IMR-90 (cell line): ENCODE results near the gene ZNF738. TPM values are rescaled to one million over a fixed set of nuclear protein-coding genes. Genes with fewer than 3 reads are reported as not detected.

Source experiments
- ATAC-seq: fragments of 200-7000 bp; cut with Tn5 transposase; 2 replicates; pipeline ENCODE4 v1.9.1; 2020; ENCODE audit warnings: low read depth, mild to moderate bottlenecking, moderate library complexity
- BruUV-seq: library from RNA; stranded (reverse); fragments of 400-500 nt; replicated peaks from 2 replicates; lab custom pipeline; 2021; lab: Mats Ljungman, UMichigan
- CTCF ChIA-PET: fragments of 300-600 bp; formaldehyde crosslinking; extraction: SDS; loops from one replicate; lab custom pipeline; 2021; ENCODE audit warnings: antibody characterized with exemption; lab: Yijun Ruan, JAX
- POLR2A ChIA-PET: fragments of 300-600 bp; sonication (Branson Sonifier 250); formaldehyde crosslinking; loops from one replicate; lab custom pipeline; 2022; ENCODE audit warnings: antibody characterized with exemption; ENCODE audit not compliant: unreplicated experiment; lab: Charles Lee
- DNase-seq: peaks from one replicate; pipeline ENCODE4 v3.0.0; 2013
- H2AFZ ChIP-seq: replicated peaks from 2 replicates; pipeline ENCODE3; 2013; ENCODE audit warnings: low read length, mild to moderate bottlenecking; ENCODE audit not compliant: poor library complexity
- H2AK5ac ChIP-seq: 2 replicates; pipeline ENCODE4 v1.6.1; 2013; ENCODE audit warnings: low read depth, low read length, inconsistent platforms
- H2AK9ac ChIP-seq: replicated peaks from 2 replicates; pipeline ENCODE3; 2013; ENCODE audit warnings: mild to moderate bottlenecking, low read depth, low read length, moderate library complexity; ENCODE audit not compliant: poor library complexity
- H2BK120ac ChIP-seq: 2 replicates; pipeline ENCODE4 v1.6.1; 2013; ENCODE audit warnings: low read depth, low read length, inconsistent platforms
- H2BK15ac ChIP-seq: 3 replicates; pipeline ENCODE4 v1.6.1; 2013; ENCODE audit warnings: low read depth, low read length, inconsistent platforms
- H2BK20ac ChIP-seq: 2 replicates; pipeline ENCODE4 v1.6.1; 2013; ENCODE audit warnings: low read depth, mild to moderate bottlenecking, inconsistent platforms, low read length, moderate library complexity
- H2BK5ac ChIP-seq: 2 replicates; pipeline ENCODE4 v1.6.1; 2013; ENCODE audit warnings: mild to moderate bottlenecking, low read depth, low read length, inconsistent platforms; ENCODE audit not compliant: poor library complexity, severe bottlenecking
- H3K14ac ChIP-seq: replicated peaks from 2 replicates; pipeline ENCODE4 v1.6.1; 2013; ENCODE audit warnings: low read depth, low read length, inconsistent platforms
- H3K18ac ChIP-seq: 2 replicates; pipeline ENCODE4 v1.6.1; 2013; ENCODE audit warnings: low read depth, low read length, control low read depth
- H3K23ac ChIP-seq: 2 replicates; pipeline ENCODE4 v1.6.1; 2013; ENCODE audit warnings: low read depth, low read length, inconsistent platforms
- H3K27ac ChIP-seq: 2 replicates; pipeline ENCODE4 v1.5.1; 2013; ENCODE audit warnings: mild to moderate bottlenecking, control low read depth, low read length; ENCODE audit not compliant: insufficient read depth
- H3K27me3 ChIP-seq: 2 replicates; pipeline ENCODE4 v1.6.1; 2013; ENCODE audit warnings: low read length; ENCODE audit not compliant: control insufficient read depth, insufficient read depth
- H3K36me3 ChIP-seq: 2 replicates; pipeline ENCODE4 v1.6.1; 2013; ENCODE audit warnings: low read length, mixed read lengths; ENCODE audit not compliant: control insufficient read depth, insufficient read depth
- H3K4ac ChIP-seq: 2 replicates; pipeline ENCODE4 v1.6.1; 2013; ENCODE audit warnings: low read depth, low read length, inconsistent platforms
- H3K4me1 ChIP-seq: 2 replicates; pipeline ENCODE4 v1.6.1; 2013; ENCODE audit warnings: low read length, mixed read lengths; ENCODE audit not compliant: control insufficient read depth, insufficient read depth
- H3K4me2 ChIP-seq: 2 replicates; pipeline ENCODE4 v1.6.1; 2013; ENCODE audit warnings: low read depth, mild to moderate bottlenecking, control low read depth, low read length, moderate library complexity
- H3K4me3 ChIP-seq: 2 replicates; pipeline ENCODE4 v1.5.1; 2013; ENCODE audit warnings: low read depth, mild to moderate bottlenecking, control low read depth, low read length, moderate library complexity; ENCODE audit not compliant: insufficient read depth
- H3K56ac ChIP-seq: 2 replicates; pipeline ENCODE4 v1.6.1; 2013; ENCODE audit warnings: low read length, inconsistent platforms; ENCODE audit not compliant: insufficient read depth; ENCODE audit errors: extremely low read depth
- H3K79me1 ChIP-seq, 2 experiments: 2 replicates each; pipeline ENCODE4 v1.6.1; 2013; ENCODE audit warnings: low read length in 2 of 2, inconsistent platforms in 1 of 2, low read depth in 1 of 2
- H3K9ac ChIP-seq: 2 replicates; pipeline ENCODE4 v1.6.1; 2013; ENCODE audit warnings: low read depth, low read length, control low read depth
- H3K9me1 ChIP-seq: 2 replicates; pipeline ENCODE4 v1.6.1; 2013; ENCODE audit warnings: low read length, inconsistent platforms; ENCODE audit not compliant: insufficient read depth
- H3K9me3 ChIP-seq: 2 replicates; pipeline ENCODE4 v1.6.1; 2013; ENCODE audit warnings: low read length; ENCODE audit not compliant: control insufficient read depth, insufficient read depth
- H4K20me1 ChIP-seq: 2 replicates; pipeline ENCODE4 v1.6.1; 2013; ENCODE audit warnings: low read length, inconsistent platforms; ENCODE audit not compliant: insufficient read depth
- H4K5ac ChIP-seq: 2 replicates; pipeline ENCODE4 v1.6.1; 2013; ENCODE audit warnings: mild to moderate bottlenecking, low read depth, low read length, control low read depth
- H4K8ac ChIP-seq, 2 experiments: 2 replicates each; pipeline ENCODE4 v1.6.1; 2013; ENCODE audit warnings: low read depth in 2 of 2, low read length in 2 of 2, control low read depth in 1 of 2, inconsistent platforms in 1 of 2
- H4K91ac ChIP-seq: 2 replicates; pipeline ENCODE4 v1.6.1; 2013; ENCODE audit warnings: low read depth, low read length, inconsistent platforms; ENCODE audit not compliant: insufficient read depth
- BHLHE40 ChIP-seq: fragments of 150-350 bp; IDR thresholded peaks from 2 replicates; pipeline ENCODE4 v1.6.1; 2016; ENCODE audit warnings: mild to moderate bottlenecking, low read depth, low read length
- CEBPB ChIP-seq: IDR thresholded peaks from 2 replicates; pipeline ENCODE4 v1.6.1; 2012; ENCODE audit warnings: low read depth, low read length, improper control_type of control experiment
- CHD1 ChIP-seq: IDR thresholded peaks from 2 replicates; pipeline ENCODE4 v1.6.1; 2012; ENCODE audit warnings: low read depth, low read length, improper control_type of control experiment
- CTCF ChIP-seq: conservative IDR thresholded peaks from 2 replicates; pipeline ENCODE4 v1.5.1; 2012; ENCODE audit warnings: mild to moderate bottlenecking, low read depth, low read length, improper control_type of control experiment
- ELK1 ChIP-seq: fragments of 150-350 bp; IDR thresholded peaks from 2 replicates; pipeline ENCODE4 v1.6.1; 2016; ENCODE audit warnings: low read depth, mild to moderate bottlenecking, low read length, moderate library complexity, borderline replicate concordance
- FOS ChIP-seq: fragments of 150-350 bp; IDR thresholded peaks from 2 replicates; pipeline ENCODE4 v1.6.1; 2016; ENCODE audit warnings: low read depth, low read length
- MAFK ChIP-seq: IDR thresholded peaks from 2 replicates; pipeline ENCODE4 v1.6.1; 2012; ENCODE audit warnings: low read depth, low read length, improper control_type of control experiment
- MXI1 ChIP-seq: IDR thresholded peaks from 2 replicates; pipeline ENCODE4 v1.6.1; 2012; ENCODE audit warnings: low read depth, mild to moderate bottlenecking, low read length, moderate library complexity, borderline replicate concordance
- NFE2L2 ChIP-seq: fragments of 150-350 bp; IDR thresholded peaks from 2 replicates; pipeline ENCODE4 v1.6.1; 2016; ENCODE audit warnings: low read depth, mild to moderate bottlenecking, low read length
- POLR2A ChIP-seq: IDR thresholded peaks from 2 replicates; pipeline ENCODE4 v1.6.1; 2012; ENCODE audit warnings: mild to moderate bottlenecking, low read depth, low read length
- RCOR1 ChIP-seq: IDR thresholded peaks from 2 replicates; pipeline ENCODE4 v1.6.1; 2012; ENCODE audit warnings: mild to moderate bottlenecking, low read length, improper control_type of control experiment; ENCODE audit not compliant: insufficient replicate concordance
- RFX5 ChIP-seq: IDR thresholded peaks from 2 replicates; pipeline ENCODE4 v1.8.0; 2012; ENCODE audit warnings: low read depth, mild to moderate bottlenecking, low read length, moderate library complexity
- SMC3 ChIP-seq: fragments of 150-350 bp; IDR thresholded peaks from 2 replicates; pipeline ENCODE4 v1.6.1; 2016; ENCODE audit warnings: low read depth, mild to moderate bottlenecking, antibody characterized with exemption, low read length, moderate library complexity
- USF2 ChIP-seq: fragments of 150-350 bp; IDR thresholded peaks from 2 replicates; pipeline ENCODE4 v1.6.1; 2017; ENCODE audit warnings: mild to moderate bottlenecking, antibody characterized with exemption, low read length, low read depth
- WGBS, 2 experiments: methylation state at CpG; one replicate each; pipeline versions ENCODE4 v1.1.5 to v1.1.7; 2013; ENCODE audit warnings: missing lambda C conversion rate in 2 of 2; ENCODE audit not compliant: insufficient read length in 1 of 2; ENCODE audit errors: extremely low coverage in 2 of 2; 5-methylcytosine and 5-hydroxymethylcytosine counted together
- dilution Hi-C: fragments of 300-500 bp; cut with HindIII; formaldehyde crosslinking; loops from one replicate; pipeline ENCODE4 v1.14.3; 2018; ENCODE audit warnings: low sequenced_read_pairs; ENCODE audit not compliant: unreplicated experiment
- in situ Hi-C: fragments of 300-500 bp; cut with MboI; formaldehyde crosslinking; loops from 3 replicates; pipeline ENCODE4 v1.14.3; 2019; ENCODE audit warnings: low sequenced_read_pairs, inconsistent platforms, mixed read lengths
- intact Hi-C: fragments of 100-400 bp; cut with micrococcal nuclease; formaldehyde crosslinking; loops from 2 replicates; pipeline ENCODE4 v1.10.0; 2022
- polyA plus RNA-seq, 3 experiments: library from polyadenylated mRNA; depleted of rRNA; stranded (reverse); fragments of >200 nt; gene quantifications; 2 replicates each; pipeline ENCODE4 v1.2.3, GENCODE V29; 2012; ENCODE audit warnings: low replicate concordance in 1 of 3
- total RNA-seq: library from RNA; depleted of rRNA; stranded (reverse); fragments of >200 nt; gene quantifications from 2 replicates; pipeline ENCODE4 v1.2.3, GENCODE V29; 2012

The ZNF738 gene
- total and polyA plus RNA-seq, 2 of the 4 experiments (the other 2 are of a cell fraction): 2.7 to 7.3 TPM

GRCh38 chr19:21352830-21353229, 6.0 kb upstream of the ZNF738 start:
- intact Hi-C loops: no loop called here
- H3K14ac ChIP-seq: no peak overlapping the region
- no TSS peak for BruUV-seq

More at GRCh38 chr19:21352830-21353229, 6.0 kb upstream of the ZNF738 start:
- Histone ChIP-seq H3K9me1 (no peaks in the 10 kb centered on the region), H2BK15ac (no peak overlapping the region), H2AFZ (no peak overlapping the region), H3K36me3 (no peaks in the 10 kb centered on the region), H3K79me1 (no peaks in the 10 kb centered on the region), H3K4me1 (no peaks in the 10 kb centered on the region), H2AK9ac (no peak overlapping the region), H2BK120ac (no peak overlapping the region), H4K20me1 (no peaks in the 10 kb centered on the region), H3K27ac (no peak overlapping the region), H3K4ac (no peak overlapping the region), H4K8ac (no peak overlapping the region), H3K9ac (no peak overlapping the region), H3K4me3 (no peak overlapping the region), H2BK5ac (no peak overlapping the region), H2BK20ac (no peak overlapping the region), H2AK5ac (no peak overlapping the region), H3K56ac (no peak overlapping the region), H3K9me3 (no peaks in the 10 kb centered on the region), H3K27me3 (no peaks in the 10 kb centered on the region), H3K23ac (no peak overlapping the region), H3K4me2 (no peak overlapping the region), H3K18ac (no peak overlapping the region), H4K91ac (no peak overlapping the region), H4K5ac (no peak overlapping the region)
- ChIA-PET CTCF (no interaction called here), POLR2A (no interaction called here)
- in situ Hi-C loops (no loop called here), dilution Hi-C loops (no loop called here)
- TF ChIP-seq FOS (no peak), BHLHE40 (no peak), NFE2L2 (no peak), USF2 (no peak), MAFK (no peak), SMC3 (no peak), RFX5 (no peak), ELK1 (no peak), CEBPB (no peak), POLR2A (no peak), CHD1 (no peak), CTCF (no peak), RCOR1 (no peak), MXI1 (no peak)
- ATAC-seq: no peak
- no peak for DNase-seq
- WGBS, 2 experiments: no CpG with 5 or more reads among the region's 2 CpGs
